Measurements from ENCODE around the gene CACNA1C. TPM values are rescaled to one million over a fixed set of nuclear protein-coding genes. Genes with fewer than 3 reads are reported as not detected.

CACNA1C gene
- total and polyA plus RNA-seq, 5 donors from 2014 or later: 0.02 to 0.14 (median 0.10) TPM

GRCh38 chr12:2384533-2385351 lies 332.0 kb downstream of the CACNA1C start:
- Histone ChIP-seq H3K9me3 (ENCODE audit: control insufficient read depth in 2 of 2, low read length in 2 of 2) (no peaks in the 10 kb centered on the region), H3K27me3 (ENCODE audit: control insufficient read depth, insufficient read depth, low read length) (peaks cover 2% of the 10 kb centered on the region), H3K27ac (ENCODE audit: insufficient read depth, low read length, poor library complexity, severe bottlenecking) (no peak overlapping the region), H3K4me1 (ENCODE audit: control insufficient read depth, insufficient read depth, low read length, poor library complexity, severe bottlenecking) (no peaks in the 10 kb centered on the region), H3K4me3 (ENCODE audit: low read depth, low read length) (no peak overlapping the region), H3K36me3 (ENCODE audit: control insufficient read depth, insufficient read depth, low read length) (no peaks in the 10 kb centered on the region)
- no peak overlapping the region for H3K4me3 Mint-ChIP-seq
- H3K27ac Mint-ChIP-seq: no peak overlapping the region
- H3K36me3 Mint-ChIP-seq: no peaks in the 10 kb centered on the region
- DNase-seq (no peak), ATAC-seq (ENCODE audit: low read depth in 2 of 2) (no peak)
- no peaks in the 10 kb centered on the region for H3K27me3 Mint-ChIP-seq
- H3K4me1 Mint-ChIP-seq: no peaks in the 10 kb centered on the region
- peaks cover 0 to 1% (median 0%) of the 10 kb centered on the region in 7 donors for H3K9me3 Mint-ChIP-seq

DNA sequence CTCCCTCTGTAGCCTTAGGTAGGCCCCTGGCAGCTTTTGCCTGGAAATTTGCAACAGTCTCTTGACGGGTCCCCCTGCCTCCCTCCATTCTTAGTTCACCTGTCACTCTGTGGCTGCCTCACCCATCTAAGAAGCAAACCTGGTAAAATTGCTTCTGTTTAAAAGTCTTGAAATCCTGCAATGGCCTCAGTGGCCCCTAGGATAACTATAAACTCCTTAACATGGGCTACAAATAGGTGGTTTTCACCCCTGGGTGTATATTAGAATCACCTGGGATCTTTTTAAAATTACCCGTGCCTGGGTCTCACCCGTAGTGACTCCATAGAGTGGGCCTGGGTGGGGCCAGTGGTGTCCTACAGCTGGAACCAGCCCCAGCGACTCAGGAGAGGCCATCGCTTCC lies 332.7 kb downstream of the CACNA1C start:
- H3K4me1 Mint-ChIP-seq: no peaks in the 10 kb centered on the region
- H3K9me3 ChIP-seq (ENCODE audit: control insufficient read depth in 2 of 2, low read length in 2 of 2): no peaks in the 10 kb centered on the region
- H3K4me1 ChIP-seq (ENCODE audit: control insufficient read depth, insufficient read depth, low read length, poor library complexity, severe bottlenecking): no peaks in the 10 kb centered on the region
- H3K27me3 ChIP-seq (ENCODE audit: control insufficient read depth, insufficient read depth, low read length): peaks cover 2% of the 10 kb centered on the region
- H3K4me3 ChIP-seq (ENCODE audit: low read depth, low read length): no peak overlapping the region
- no peak overlapping the region for H3K4me3 Mint-ChIP-seq
- H3K9me3 Mint-ChIP-seq: peaks cover 0 to 2% (median 0%) of the 10 kb centered on the region in 7 donors
- H3K36me3 Mint-ChIP-seq: no peaks in the 10 kb centered on the region
- H3K27me3 Mint-ChIP-seq: no peaks in the 10 kb centered on the region
- DNase-seq (no peak), ATAC-seq (ENCODE audit: low read depth in 2 of 2) (no peak)
- H3K36me3 ChIP-seq (ENCODE audit: control insufficient read depth, insufficient read depth, low read length): no peaks in the 10 kb centered on the region
- no peak overlapping the region for H3K27ac Mint-ChIP-seq
- H3K27ac ChIP-seq (ENCODE audit: insufficient read depth, low read length, poor library complexity, severe bottlenecking): no peak overlapping the region

GRCh38 chr12:2386566-2386965 lies 333.8 kb downstream of the CACNA1C start:
- no peak for DNase-seq
- Mint-ChIP-seq H3K4me3 (no peak overlapping the region), H3K9me3 (peaks cover 0 to 2% (median 0%) of the 10 kb centered on the region in 7 donors), H3K4me1 (no peaks in the 10 kb centered on the region), H3K36me3 (no peaks in the 10 kb centered on the region), H3K27ac (no peak overlapping the region), H3K27me3 (no peaks in the 10 kb centered on the region)
- H3K4me1 ChIP-seq (ENCODE audit: control insufficient read depth, insufficient read depth, low read length, poor library complexity, severe bottlenecking): no peaks in the 10 kb centered on the region
- H3K4me3 ChIP-seq (ENCODE audit: low read depth, low read length): no peak overlapping the region
- H3K36me3 ChIP-seq (ENCODE audit: control insufficient read depth, insufficient read depth, low read length): no peaks in the 10 kb centered on the region
- no peak overlapping the region for H3K27ac ChIP-seq (ENCODE audit: insufficient read depth, low read length, poor library complexity, severe bottlenecking)
- no peaks in the 10 kb centered on the region for H3K9me3 ChIP-seq (ENCODE audit: control insufficient read depth in 2 of 2, low read length in 2 of 2)
- ATAC-seq (ENCODE audit: low read depth in 2 of 2): no peak
- peaks cover 2% of the 10 kb centered on the region for H3K27me3 ChIP-seq (ENCODE audit: control insufficient read depth, insufficient read depth, low read length)

GRCh38 chr12:2387103-2387834 lies 334.5 kb downstream of the CACNA1C start:
- Mint-ChIP-seq H3K4me1 (no peaks in the 10 kb centered on the region), H3K4me3 (no peak overlapping the region), H3K27me3 (no peaks in the 10 kb centered on the region), H3K36me3 (no peaks in the 10 kb centered on the region), H3K27ac (no peak overlapping the region), H3K9me3 (peaks cover 0 to 2% (median 0%) of the 10 kb centered on the region in 7 donors)
- no peaks in the 10 kb centered on the region for H3K36me3 ChIP-seq (ENCODE audit: control insufficient read depth, insufficient read depth, low read length)
- no peak overlapping the region for H3K4me3 ChIP-seq (ENCODE audit: low read depth, low read length)
- H3K9me3 ChIP-seq (ENCODE audit: control insufficient read depth in 2 of 2, low read length in 2 of 2): no peaks in the 10 kb centered on the region
- peaks cover 2% of the 10 kb centered on the region for H3K27me3 ChIP-seq (ENCODE audit: control insufficient read depth, insufficient read depth, low read length)
- no peak for DNase-seq
- H3K27ac ChIP-seq (ENCODE audit: insufficient read depth, low read length, poor library complexity, severe bottlenecking): no peak overlapping the region
- H3K4me1 ChIP-seq (ENCODE audit: control insufficient read depth, insufficient read depth, low read length, poor library complexity, severe bottlenecking): no peaks in the 10 kb centered on the region
- no peak for ATAC-seq (ENCODE audit: low read depth in 2 of 2)

DNA sequence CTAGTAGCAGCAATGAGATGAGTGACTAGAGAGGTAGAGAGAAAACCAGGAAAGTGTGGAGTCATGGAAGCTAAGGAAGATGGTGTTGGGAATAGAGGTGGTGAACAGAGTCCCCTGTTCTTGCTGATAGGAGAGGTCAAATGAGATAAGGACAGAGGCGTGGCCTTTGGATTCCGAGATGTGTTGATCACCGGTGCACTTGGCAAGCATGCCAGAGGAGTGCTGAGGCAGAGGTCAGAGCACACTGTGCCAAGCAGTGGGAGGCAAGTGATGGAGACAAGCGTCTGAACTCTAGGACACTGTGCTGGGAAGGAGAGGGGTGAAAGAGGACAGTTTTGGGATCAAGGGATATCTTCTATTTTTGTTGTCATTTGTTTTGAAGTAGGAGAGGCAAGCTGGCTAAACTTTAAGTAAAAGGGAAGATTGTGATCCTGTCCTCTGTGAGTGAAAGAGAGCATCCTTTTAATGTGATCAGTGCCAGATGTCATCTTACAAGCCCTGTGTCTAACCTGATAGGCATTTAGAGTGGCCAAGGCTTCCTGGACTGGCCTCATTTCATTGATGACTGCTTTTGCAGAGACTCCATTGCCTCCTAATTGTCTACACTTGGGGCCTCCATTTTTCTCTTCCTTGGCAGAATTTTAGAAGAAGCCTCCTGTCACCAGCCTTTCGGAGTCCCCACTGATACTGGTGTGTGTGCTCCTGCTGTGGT lies 336.4 kb downstream of the CACNA1C start:
- no peaks in the 10 kb centered on the region for H3K27me3 Mint-ChIP-seq
- H3K4me3 Mint-ChIP-seq: no peak overlapping the region
- ATAC-seq (ENCODE audit: low read depth in 2 of 2): no peak
- H3K27ac Mint-ChIP-seq: no peak overlapping the region
- Histone ChIP-seq H3K27ac (ENCODE audit: insufficient read depth, low read length, poor library complexity, severe bottlenecking) (no peak overlapping the region), H3K36me3 (ENCODE audit: control insufficient read depth, insufficient read depth, low read length) (no peaks in the 10 kb centered on the region), H3K4me1 (ENCODE audit: control insufficient read depth, insufficient read depth, low read length, poor library complexity, severe bottlenecking) (no peaks in the 10 kb centered on the region), H3K9me3 (ENCODE audit: control insufficient read depth in 2 of 2, low read length in 2 of 2) (no peaks in the 10 kb centered on the region), H3K4me3 (ENCODE audit: low read depth, low read length) (no peak overlapping the region), H3K27me3 (ENCODE audit: control insufficient read depth, insufficient read depth, low read length) (peaks cover 2% of the 10 kb centered on the region)
- H3K9me3 Mint-ChIP-seq: peaks cover 0 to 2% (median 0%) of the 10 kb centered on the region in 7 donors
- no peak for DNase-seq
- H3K4me1 Mint-ChIP-seq: no peaks in the 10 kb centered on the region
- no peaks in the 10 kb centered on the region for H3K36me3 Mint-ChIP-seq

DNA sequence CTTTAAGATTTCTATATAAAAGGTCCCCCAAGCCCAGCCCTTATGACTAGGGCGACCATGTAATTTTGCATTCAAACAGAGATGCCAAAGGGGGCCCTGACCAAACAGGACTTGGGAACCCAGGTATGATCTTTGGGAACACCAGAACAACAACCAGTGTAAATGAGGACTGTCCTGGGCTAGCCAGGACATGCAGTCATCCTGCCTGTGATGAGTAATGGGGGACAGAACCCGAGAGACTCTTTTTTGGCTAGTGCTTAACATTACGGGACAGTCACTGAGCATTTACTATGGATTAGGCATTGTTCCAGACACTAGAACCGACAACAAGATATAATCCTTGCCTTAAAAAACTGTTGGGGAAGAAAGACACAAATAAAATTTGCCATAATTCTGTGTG lies 337.3 kb downstream of the CACNA1C start:
- Mint-ChIP-seq H3K36me3 (no peaks in the 10 kb centered on the region), H3K27ac (no peak overlapping the region), H3K9me3 (peaks cover 0 to 2% (median 0%) of the 10 kb centered on the region in 7 donors), H3K27me3 (no peaks in the 10 kb centered on the region), H3K4me3 (no peak overlapping the region), H3K4me1 (no peaks in the 10 kb centered on the region)
- Histone ChIP-seq H3K9me3 (ENCODE audit: control insufficient read depth in 2 of 2, low read length in 2 of 2) (no peaks in the 10 kb centered on the region), H3K4me1 (ENCODE audit: control insufficient read depth, insufficient read depth, low read length, poor library complexity, severe bottlenecking) (no peaks in the 10 kb centered on the region), H3K27ac (ENCODE audit: insufficient read depth, low read length, poor library complexity, severe bottlenecking) (no peak overlapping the region), H3K36me3 (ENCODE audit: control insufficient read depth, insufficient read depth, low read length) (no peaks in the 10 kb centered on the region), H3K27me3 (ENCODE audit: control insufficient read depth, insufficient read depth, low read length) (peaks cover 2% of the 10 kb centered on the region), H3K4me3 (ENCODE audit: low read depth, low read length) (no peak overlapping the region)
- ATAC-seq (ENCODE audit: low read depth in 2 of 2): no peak
- DNase-seq: no peak

GRCh38 chr12:2390850-2391390 lies 338.1 kb downstream of the CACNA1C start:
- no peaks in the 10 kb centered on the region for H3K4me1 Mint-ChIP-seq
- H3K9me3 ChIP-seq (ENCODE audit: control insufficient read depth in 2 of 2, low read length in 2 of 2): no peaks in the 10 kb centered on the region
- no peaks in the 10 kb centered on the region for H3K4me1 ChIP-seq (ENCODE audit: control insufficient read depth, insufficient read depth, low read length, poor library complexity, severe bottlenecking)
- no peak overlapping the region for H3K4me3 ChIP-seq (ENCODE audit: low read depth, low read length)
- no peak overlapping the region for H3K4me3 Mint-ChIP-seq
- no peaks in the 10 kb centered on the region for H3K36me3 Mint-ChIP-seq
- H3K36me3 ChIP-seq (ENCODE audit: control insufficient read depth, insufficient read depth, low read length): no peaks in the 10 kb centered on the region
- no peaks in the 10 kb centered on the region for H3K27me3 Mint-ChIP-seq
- no peak for DNase-seq
- no peak overlapping the region for H3K27ac Mint-ChIP-seq
- peaks cover 2% of the 10 kb centered on the region for H3K27me3 ChIP-seq (ENCODE audit: control insufficient read depth, insufficient read depth, low read length)
- H3K9me3 Mint-ChIP-seq: peaks cover 0 to 2% (median 0%) of the 10 kb centered on the region in 7 donors
- no peak for ATAC-seq (ENCODE audit: low read depth in 2 of 2)
- H3K27ac ChIP-seq (ENCODE audit: insufficient read depth, low read length, poor library complexity, severe bottlenecking): no peak overlapping the region
